MM.1S (cell line): ENCODE measurements around the gene WDR37.

ENCODE experiments used
- DNase-seq: peaks from one replicate; pipeline ENCODE4 v3.0.0-alpha.2; 2015
- H2AFZ ChIP-seq: fragments of 300-600 bp; sonication (generic); 2 replicates; pipeline ENCODE4 v1.6.0; 2016; ENCODE audit warnings: antibody characterized with exemption, low read length
- H3F3A ChIP-seq: fragments of 300-600 bp; sonication (generic); 2 replicates; pipeline ENCODE4 v1.6.1; 2016; ENCODE audit warnings: mild to moderate bottlenecking, antibody characterized with exemption, low read length, moderate library complexity, mixed read lengths; ENCODE audit not compliant: insufficient read depth
- H3K27ac ChIP-seq: fragments of 300-600 bp; sonication (generic); 2 replicates; pipeline ENCODE4 v1.5.1; 2016; ENCODE audit warnings: mild to moderate bottlenecking, low read length
- H3K27me3 ChIP-seq: fragments of 300-600 bp; sonication (generic); replicated peaks from 2 replicates; pipeline ENCODE4 v1.6.0; 2016; ENCODE audit warnings: low read length; ENCODE audit not compliant: insufficient read depth
- H3K36me3 ChIP-seq: fragments of 300-600 bp; sonication (generic); replicated peaks from 2 replicates; pipeline ENCODE4 v1.6.1; 2016; ENCODE audit warnings: mild to moderate bottlenecking, low read length, mixed read lengths; ENCODE audit not compliant: insufficient read depth
- H3K4me1 ChIP-seq: fragments of 300-600 bp; sonication (generic); 2 replicates; pipeline ENCODE4 v1.6.1; 2016; ENCODE audit warnings: low read length, mixed read lengths
- H3K4me2 ChIP-seq: fragments of 300-600 bp; sonication (generic); 2 replicates; pipeline ENCODE4 v1.6.0; 2016; ENCODE audit warnings: low read depth, low read length
- H3K4me3 ChIP-seq: fragments of 300-600 bp; sonication (generic); 2 replicates; pipeline ENCODE4 v1.5.1; 2016; ENCODE audit warnings: low read length, mixed read lengths
- H3K79me2 ChIP-seq: fragments of 300-600 bp; sonication (generic); 2 replicates; pipeline ENCODE4 v1.6.1; 2016; ENCODE audit warnings: mixed run types, low read length, mixed read lengths
- H3K9ac ChIP-seq: fragments of 300-600 bp; sonication (generic); 2 replicates; pipeline ENCODE4 v1.6.1; 2016; ENCODE audit warnings: low read length, mixed read lengths
- H3K9me2 ChIP-seq: fragments of 300-600 bp; sonication (generic); replicated peaks from 2 replicates; pipeline ENCODE4 v1.6.1; 2016; ENCODE audit warnings: mild to moderate bottlenecking, low read length, mixed read lengths; ENCODE audit not compliant: insufficient read depth
- H3K9me3 ChIP-seq: fragments of 300-600 bp; sonication (generic); replicated peaks from 2 replicates; pipeline ENCODE4 v1.6.1; 2016; ENCODE audit warnings: mild to moderate bottlenecking, low read length, mixed read lengths; ENCODE audit not compliant: insufficient read depth
- H4K20me1 ChIP-seq: fragments of 300-600 bp; sonication (generic); 2 replicates; pipeline ENCODE4 v1.6.1; 2016; ENCODE audit warnings: mild to moderate bottlenecking, low read length, moderate library complexity, mixed read lengths; ENCODE audit not compliant: insufficient read depth
- CTCF ChIP-seq: fragments of 300-600 bp; sonication (generic); IDR thresholded peaks from 2 replicates; pipeline ENCODE4 v1.5.1; 2016; ENCODE audit warnings: antibody characterized with exemption, low read length, mixed read lengths
- EZH2 ChIP-seq: fragments of 300-600 bp; sonication (generic); optimal IDR thresholded peaks from 2 replicates; pipeline ENCODE3; 2017; ENCODE audit warnings: low read depth, mild to moderate bottlenecking, antibody characterized with exemption, low read length, mixed read lengths
- EZH2phosphoT487 ChIP-seq: fragments of 300-600 bp; sonication (generic); IDR thresholded peaks from 2 replicates; pipeline ENCODE4 v1.6.1; 2018; ENCODE audit warnings: antibody characterized with exemption, low read length

Gene WDR37

GRCh38 chr10:1074748-1075308 lies 18.6 kb downstream of the WDR37 start:
- Histone ChIP-seq H3K9ac (no peak overlapping the region), H3K4me3 (no peak overlapping the region), H3K4me1 (no peaks in the 10 kb centered on the region), H2AFZ (no peak overlapping the region), H3F3A (no peaks in the 10 kb centered on the region), H4K20me1 (no peaks in the 10 kb centered on the region), H3K9me3 (no peaks in the 10 kb centered on the region), H3K9me2 (no peaks in the 10 kb centered on the region), H3K79me2 (peaks cover 19% of the 10 kb centered on the region; the same call in 1 of the 2 replicates), H3K36me3 (0 out of 2 replicates have a peak, but pooled peaks cover 6% of the 10 kb centered on the region), H3K27ac (no peak overlapping the region), H3K27me3 (no peaks in the 10 kb centered on the region), H3K4me2 (no peak overlapping the region)
- DNase-seq: no peak
- no peak for TF ChIP-seq EZH2
- no peak for TF ChIP-seq EZH2phosphoT487
- TF ChIP-seq CTCF: no peak

GRCh38 chr10:1078668-1079067 lies 22.5 kb downstream of the WDR37 start:
- no peak overlapping the region for H3K27ac ChIP-seq
- H3K9ac ChIP-seq: no peak overlapping the region
- no peak overlapping the region for H2AFZ ChIP-seq
- H3K4me2 ChIP-seq: no peak overlapping the region
- H3F3A ChIP-seq: no peaks in the 10 kb centered on the region
- H3K4me3 ChIP-seq: no peak overlapping the region
- no peaks in the 10 kb centered on the region for H3K27me3 ChIP-seq
- DNase-seq: no peak
- no peaks in the 10 kb centered on the region for H3K9me3 ChIP-seq
- no peaks in the 10 kb centered on the region for H4K20me1 ChIP-seq
- 0 out of 2 replicates have a peak, but pooled peaks cover 10% of the 10 kb centered on the region for H3K36me3 ChIP-seq
- no peaks in the 10 kb centered on the region for H3K4me1 ChIP-seq
- no peaks in the 10 kb centered on the region for H3K9me2 ChIP-seq
- no peak for TF ChIP-seq EZH2phosphoT487
- no peak for TF ChIP-seq EZH2
- TF ChIP-seq CTCF: no peak
- H3K79me2 ChIP-seq: peaks cover 10% of the 10 kb centered on the region; the same call in 1 of the 2 replicates

GRCh38 chr10:1083581-1083980 lies 27.4 kb downstream of the WDR37 start:
- no peak overlapping the region for H3K27ac ChIP-seq
- no peaks in the 10 kb centered on the region for H3K4me1 ChIP-seq
- H3K4me3 ChIP-seq: no peak overlapping the region
- no peak overlapping the region for H2AFZ ChIP-seq
- H3K27me3 ChIP-seq: no peaks in the 10 kb centered on the region
- H3K4me2 ChIP-seq: no peak overlapping the region
- H3K36me3 ChIP-seq: 0 out of 2 replicates have a peak, but pooled peaks cover 5% of the 10 kb centered on the region
- H3F3A ChIP-seq: no peaks in the 10 kb centered on the region
- H3K79me2 ChIP-seq: no peaks in the 10 kb centered on the region
- no peaks in the 10 kb centered on the region for H3K9me2 ChIP-seq
- DNase-seq: no peak
- TF ChIP-seq EZH2 (no peak), CTCF (no peak), EZH2phosphoT487 (no peak)
- H4K20me1 ChIP-seq: no peaks in the 10 kb centered on the region
- H3K9ac ChIP-seq: no peak overlapping the region
- no peaks in the 10 kb centered on the region for H3K9me3 ChIP-seq
